Transverse colon (tissue), 4 donors: Measurements from ENCODE around the gene SZT2.

Experiments used
- CTCF ChIP-seq, 5 experiments: fragments of 200-600 bp in 3 of 5; fragments of 450-650 bp in 2 of 5; sonication (generic) in 3 of 5; IDR thresholded peaks; 1 replicate in 2 of 5; 2 replicates in 3 of 5; pipeline ENCODE4 v1.5.1; 2016 to 2017; ENCODE audit warnings: antibody characterized with exemption in 5 of 5, inconsistent platforms in 3 of 5, mild to moderate bottlenecking in 2 of 5, moderate library complexity in 1 of 5
- EP300 ChIP-seq: sonication (generic); formaldehyde crosslinking; IDR thresholded peaks from one replicate; pipeline ENCODE4 v1.6.1; 2017; ENCODE audit warnings: antibody characterized with exemption, low read depth
- POLR2A ChIP-seq: fragments of 450-650 bp; IDR thresholded peaks from one replicate; pipeline ENCODE4 v1.6.1; 2016; ENCODE audit warnings: antibody characterized with exemption, mild to moderate bottlenecking, moderate library complexity
- POLR2AphosphoS5 ChIP-seq, 3 donors: sonication (generic); formaldehyde crosslinking; IDR thresholded peaks; one replicate each; pipeline ENCODE4 v1.6.1; 2016; ENCODE audit warnings: antibody characterized with exemption in 3 of 3

DNA sequence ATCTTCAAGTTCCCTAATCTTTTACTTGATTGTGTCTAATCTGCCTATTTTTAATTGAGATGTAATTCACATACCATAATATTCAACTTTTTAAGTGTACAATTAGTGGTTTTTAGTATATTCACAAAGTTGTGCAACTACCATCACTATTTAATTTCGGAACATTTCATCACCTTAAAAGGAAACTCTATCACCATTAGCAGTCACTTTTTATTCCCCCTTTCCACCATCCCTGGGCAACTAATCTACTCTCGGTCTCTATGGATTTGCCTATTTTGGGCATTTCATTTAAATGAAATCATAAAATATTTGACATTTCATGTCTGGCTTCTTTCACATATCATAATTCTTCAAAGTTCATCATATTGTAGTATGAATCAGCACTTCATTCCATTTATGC, 94.7 kb downstream of the SZT2 start:
- no peak for TF ChIP-seq POLR2A
- no peak for TF ChIP-seq CTCF (IDR thresholded peaks at IDR 0.05)
- no peak for TF ChIP-seq POLR2AphosphoS5 (IDR thresholded peaks at IDR 0.05)
- TF ChIP-seq EP300 = no peak
